Astrocyte of the cerebellum (primary cell): ENCODE results near the gene DDAH2.

Experiments
- DNase-seq: peaks from one replicate; pipeline ENCODE4 v3.0.0-alpha.2; 2011; ENCODE audit warnings: low read depth
- H3K4me3 ChIP-seq: 2 replicates; pipeline ENCODE4 v1.5.1; 2011; ENCODE audit warnings: mild to moderate bottlenecking, low read depth, low read length, moderate library complexity
- in situ Hi-C: cut with HindIII; loops from 2 replicates; pipeline ENCODE4 v1.10.0; 2017; ENCODE audit warnings: low sequenced_read_pairs
- TF ChIP-seq, protein P1 (sequence below): IDR thresholded peaks from 2 replicates; pipeline ENCODE4 v1.5.1; 2012; ENCODE audit warnings: low read length, low read depth, moderate library complexity, mild to moderate bottlenecking; ENCODE audit errors: missing control alignments

The DDAH2 gene

DNA sequence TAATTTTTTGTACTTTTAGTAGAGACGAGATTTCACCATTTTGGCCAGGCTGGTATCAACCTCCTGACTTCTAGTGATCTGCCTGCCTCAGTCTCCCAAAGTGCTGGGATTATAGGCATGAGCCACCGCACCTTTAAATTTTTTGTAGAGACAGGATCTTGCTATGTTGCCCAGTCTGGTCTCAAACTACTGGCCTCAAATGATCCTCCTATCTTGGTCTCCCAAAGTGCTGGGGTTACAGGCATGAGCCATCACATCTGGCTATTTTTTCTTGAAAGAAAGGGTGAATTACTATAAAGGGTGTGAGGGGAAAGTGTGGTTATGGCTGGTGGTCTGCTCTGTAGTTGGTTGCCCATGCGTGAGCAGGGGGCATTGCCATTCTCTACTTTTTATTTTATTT, 20.9 kb downstream of the DDAH2 start:
- no peak for DNase-seq
- in situ Hi-C loops = no loop called here
- TF ChIP-seq, protein P1, sequence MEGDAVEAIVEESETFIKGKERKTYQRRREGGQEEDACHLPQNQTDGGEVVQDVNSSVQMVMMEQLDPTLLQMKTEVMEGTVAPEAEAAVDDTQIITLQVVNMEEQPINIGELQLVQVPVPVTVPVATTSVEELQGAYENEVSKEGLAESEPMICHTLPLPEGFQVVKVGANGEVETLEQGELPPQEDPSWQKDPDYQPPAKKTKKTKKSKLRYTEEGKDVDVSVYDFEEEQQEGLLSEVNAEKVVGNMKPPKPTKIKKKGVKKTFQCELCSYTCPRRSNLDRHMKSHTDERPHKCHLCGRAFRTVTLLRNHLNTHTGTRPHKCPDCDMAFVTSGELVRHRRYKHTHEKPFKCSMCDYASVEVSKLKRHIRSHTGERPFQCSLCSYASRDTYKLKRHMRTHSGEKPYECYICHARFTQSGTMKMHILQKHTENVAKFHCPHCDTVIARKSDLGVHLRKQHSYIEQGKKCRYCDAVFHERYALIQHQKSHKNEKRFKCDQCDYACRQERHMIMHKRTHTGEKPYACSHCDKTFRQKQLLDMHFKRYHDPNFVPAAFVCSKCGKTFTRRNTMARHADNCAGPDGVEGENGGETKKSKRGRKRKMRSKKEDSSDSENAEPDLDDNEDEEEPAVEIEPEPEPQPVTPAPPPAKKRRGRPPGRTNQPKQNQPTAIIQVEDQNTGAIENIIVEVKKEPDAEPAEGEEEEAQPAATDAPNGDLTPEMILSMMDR = no peak
- no peak overlapping the region for H3K4me3 ChIP-seq

GRCh38 chr6:31707701-31708100, 21.4 kb downstream of the DDAH2 start:
- no peak overlapping the region for H3K4me3 ChIP-seq
- no peak for DNase-seq
- in situ Hi-C loops = no loop called here
- TF ChIP-seq, protein P1 = no peak

DNA sequence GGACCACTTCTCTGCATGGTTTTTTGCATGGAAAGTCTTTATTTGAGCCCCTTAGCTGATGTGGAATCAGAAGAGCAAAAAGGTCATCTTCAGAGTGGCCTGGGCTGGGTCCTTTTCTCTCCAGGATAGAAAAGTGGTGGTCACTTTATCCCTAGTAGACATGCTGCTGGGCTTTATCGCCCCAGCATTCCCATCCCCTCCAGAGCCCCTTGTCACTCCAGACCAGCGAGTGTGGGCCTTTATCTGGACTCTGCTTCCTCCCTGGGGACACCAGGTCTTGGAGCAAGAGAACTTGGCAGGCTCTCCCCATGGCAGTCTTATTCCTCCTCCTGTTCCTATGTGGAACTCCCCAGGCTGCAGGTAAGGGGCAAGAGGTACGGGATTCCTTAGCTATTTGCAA, 22.5 kb downstream of the DDAH2 start, which contains the start of gene LY6G6F:
Gene LY6G6F, plus strand, starts transcription at position 268 of the 400 bp plus-strand sequence. Its CDS starts 41 bp downstream, at position 309.
- no peak within 1 kb of the TSS for H3K4me3 ChIP-seq
- TF ChIP-seq, protein P1 = no peak
- in situ Hi-C loops = no loop called here
- no peak for DNase-seq

- no peak for DNase-seq
- TF ChIP-seq, protein P1 = no peak
- no peak overlapping the region for H3K4me3 ChIP-seq
- in situ Hi-C loops = no loop called here
These were observed 23.2 kb downstream of the DDAH2 start for GRCh38 chr6:31705931-31706330.

DNA sequence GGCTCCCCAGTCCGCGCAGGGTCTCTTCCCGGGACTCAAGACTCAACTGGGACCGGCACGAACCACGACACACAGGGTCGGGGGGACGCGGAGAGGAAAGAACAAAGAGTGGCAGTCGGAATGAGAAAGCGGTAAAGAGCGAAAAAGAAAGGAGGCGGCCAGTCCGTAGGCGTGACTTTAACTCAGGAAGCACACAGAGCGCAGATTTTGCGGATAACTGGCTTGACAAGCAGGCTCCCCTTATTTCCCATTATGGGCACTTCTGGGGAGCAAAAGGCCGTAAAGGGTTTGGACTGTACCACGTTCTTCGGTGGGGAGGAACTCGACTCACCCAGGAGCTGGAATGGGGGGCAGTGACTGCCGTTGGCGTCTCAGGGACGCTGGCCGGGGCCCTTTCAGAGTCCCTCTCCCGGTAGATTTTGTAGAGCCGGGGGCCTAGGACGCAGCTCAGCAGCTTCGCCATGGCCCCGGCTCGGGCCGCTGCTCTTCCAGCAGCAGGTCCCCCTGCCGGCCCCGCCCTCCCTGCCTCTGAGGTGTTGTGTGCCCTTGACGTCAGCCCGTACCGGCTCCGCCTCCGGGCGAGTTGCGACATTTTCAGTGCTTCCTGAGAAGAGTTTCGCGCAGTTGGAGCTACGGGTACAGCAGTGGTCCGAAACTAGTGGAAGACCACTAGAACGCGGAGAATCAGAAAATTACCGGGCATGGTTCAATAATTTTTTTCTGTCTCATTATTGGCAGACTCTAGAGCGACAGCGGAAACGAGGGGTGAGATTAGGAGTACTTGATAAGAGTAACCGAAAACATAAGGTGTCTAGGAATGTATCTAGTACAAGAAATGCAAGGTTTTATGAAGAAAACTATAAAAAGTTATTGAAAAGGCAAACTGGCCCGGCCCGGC, 26.0 kb downstream of the DDAH2 start, which contains the start of gene ABHD16A:
Gene ABHD16A, minus strand, starts transcription at position 506 of the 898 bp plus-strand sequence. Its CDS starts 43 bp downstream, at position 463.
- in situ Hi-C loops = no loop called here
- TF ChIP-seq, protein P1 = no peak
- peak within 1 kb of the TSS; percentile 95 for H3K4me3 ChIP-seq
- DNase-seq = peak; percentile 97

GRCh38 chr6:31702405-31702818, 26.7 kb downstream of the DDAH2 start:
- in situ Hi-C loops = no loop called here
- peak overlapping the region; percentile 95 for H3K4me3 ChIP-seq
- TF ChIP-seq, protein P1 = no peak
- DNase-seq = no peak
